ENCODE measurements around the gene MGA. TPM values are rescaled to one million over a fixed set of nuclear protein-coding genes. Genes with fewer than 3 reads are reported as not detected.
A peak's percentile ranks its signal among the peaks of the same experiment; 100 is the strongest.

MGA gene
- total RNA-seq, 1 donor from 2014 or later: 38.3 TPM

DNA sequence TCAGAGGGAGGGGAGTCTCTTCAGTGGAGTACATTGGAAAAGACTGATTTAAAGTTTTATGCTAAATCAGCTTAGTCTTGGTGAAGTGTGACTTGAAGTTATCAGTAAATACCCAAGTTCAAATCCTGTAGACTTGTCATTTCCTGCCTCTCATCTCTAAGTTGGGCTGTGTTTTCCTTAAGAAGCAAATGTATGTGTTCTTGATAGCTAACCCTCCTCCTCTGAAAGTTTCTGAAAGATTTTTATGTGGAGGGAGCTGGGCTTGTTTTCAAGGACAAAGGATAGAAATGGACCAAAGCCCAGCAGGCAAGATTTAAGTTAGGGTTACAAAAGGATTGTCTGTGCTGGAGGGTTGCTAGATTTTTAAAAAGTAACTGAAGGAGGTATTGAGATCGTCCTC, 118.3 kb downstream of the MGA start:
- H3K4me1 Mint-ChIP-seq (ENCODE audit: low read depth): peaks cover 66% of the 10 kb centered on the region
- DNase-seq (ENCODE audit: low spot score): no peak
- H3K27ac Mint-ChIP-seq (ENCODE audit: unreplicated experiment): peak overlapping the region; percentile 3
- H3K4me3 Mint-ChIP-seq (ENCODE audit: unreplicated experiment): no peak overlapping the region
- TF ChIP-seq, protein P1, sequence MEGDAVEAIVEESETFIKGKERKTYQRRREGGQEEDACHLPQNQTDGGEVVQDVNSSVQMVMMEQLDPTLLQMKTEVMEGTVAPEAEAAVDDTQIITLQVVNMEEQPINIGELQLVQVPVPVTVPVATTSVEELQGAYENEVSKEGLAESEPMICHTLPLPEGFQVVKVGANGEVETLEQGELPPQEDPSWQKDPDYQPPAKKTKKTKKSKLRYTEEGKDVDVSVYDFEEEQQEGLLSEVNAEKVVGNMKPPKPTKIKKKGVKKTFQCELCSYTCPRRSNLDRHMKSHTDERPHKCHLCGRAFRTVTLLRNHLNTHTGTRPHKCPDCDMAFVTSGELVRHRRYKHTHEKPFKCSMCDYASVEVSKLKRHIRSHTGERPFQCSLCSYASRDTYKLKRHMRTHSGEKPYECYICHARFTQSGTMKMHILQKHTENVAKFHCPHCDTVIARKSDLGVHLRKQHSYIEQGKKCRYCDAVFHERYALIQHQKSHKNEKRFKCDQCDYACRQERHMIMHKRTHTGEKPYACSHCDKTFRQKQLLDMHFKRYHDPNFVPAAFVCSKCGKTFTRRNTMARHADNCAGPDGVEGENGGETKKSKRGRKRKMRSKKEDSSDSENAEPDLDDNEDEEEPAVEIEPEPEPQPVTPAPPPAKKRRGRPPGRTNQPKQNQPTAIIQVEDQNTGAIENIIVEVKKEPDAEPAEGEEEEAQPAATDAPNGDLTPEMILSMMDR (IDR thresholded peaks at IDR 0.05): no peak
- H3K27me3 Mint-ChIP-seq (ENCODE audit: low read depth): no peaks in the 10 kb centered on the region
- no peaks in the 10 kb centered on the region for H3K9me3 Mint-ChIP-seq (ENCODE audit: low read depth)
- peaks cover 2% of the 10 kb centered on the region for H3K36me3 Mint-ChIP-seq (ENCODE audit: low read depth)

DNA sequence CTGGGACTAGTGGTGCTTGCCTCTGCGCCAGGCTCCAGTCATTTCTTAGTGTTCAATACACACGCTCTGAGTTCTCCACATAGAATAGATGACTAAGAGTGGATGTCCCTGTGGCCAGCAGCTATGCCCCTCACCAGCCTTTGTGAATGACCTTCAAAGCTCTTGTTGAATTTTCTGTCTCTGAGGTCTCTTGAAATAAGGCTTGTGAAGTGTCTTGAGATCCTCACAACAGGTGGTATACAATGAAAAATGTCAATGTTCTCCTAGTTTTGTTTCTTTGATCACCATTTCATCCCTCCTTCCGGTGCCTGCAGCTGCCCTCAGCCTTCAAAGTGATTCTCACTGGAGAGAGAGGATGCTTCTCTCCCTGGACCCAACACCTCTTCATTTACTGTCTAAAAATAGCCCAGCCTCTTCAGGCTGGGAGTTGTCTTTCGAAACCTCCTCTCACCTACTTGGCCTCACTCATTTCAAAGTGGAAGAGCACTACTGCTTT, 119.5 kb downstream of the MGA start:
- Mint-ChIP-seq H3K4me1 (ENCODE audit: low read depth) (peaks cover 62% of the 10 kb centered on the region), H3K9me3 (ENCODE audit: low read depth) (no peaks in the 10 kb centered on the region), H3K27ac (ENCODE audit: unreplicated experiment) (no peak overlapping the region), H3K36me3 (ENCODE audit: low read depth) (peaks cover 6% of the 10 kb centered on the region), H3K4me3 (ENCODE audit: unreplicated experiment) (no peak overlapping the region), H3K27me3 (ENCODE audit: low read depth) (no peaks in the 10 kb centered on the region)
- TF ChIP-seq, protein P1 (IDR thresholded peaks at IDR 0.05): no peak
- no peak for DNase-seq (ENCODE audit: low spot score)

DNA sequence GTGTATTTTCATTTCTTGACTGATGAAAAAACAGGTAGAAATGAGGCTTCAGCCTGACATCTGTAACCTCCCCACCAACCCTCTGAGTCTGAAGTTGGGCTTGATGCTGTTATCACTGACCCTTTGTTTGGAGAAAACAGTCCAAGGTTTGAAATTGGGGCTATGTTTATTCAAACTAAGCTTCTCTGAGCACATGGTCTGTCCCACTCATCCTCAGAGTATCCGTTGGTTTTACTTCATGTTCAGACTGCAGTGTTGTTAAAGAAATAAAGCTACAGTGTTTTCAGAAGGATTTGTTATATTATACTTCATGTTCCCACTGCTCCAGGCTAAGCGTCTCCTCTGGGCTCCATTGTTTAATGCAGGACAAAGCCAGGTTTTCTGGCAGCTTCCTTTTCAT, 120.1 kb downstream of the MGA start:
- Mint-ChIP-seq H3K9me3 (ENCODE audit: low read depth) (no peaks in the 10 kb centered on the region), H3K4me3 (ENCODE audit: unreplicated experiment) (no peak overlapping the region), H3K27me3 (ENCODE audit: low read depth) (no peaks in the 10 kb centered on the region), H3K4me1 (ENCODE audit: low read depth) (peaks cover 57% of the 10 kb centered on the region), H3K36me3 (ENCODE audit: low read depth) (peaks cover 6% of the 10 kb centered on the region), H3K27ac (ENCODE audit: unreplicated experiment) (no peak overlapping the region)
- no peak for DNase-seq (ENCODE audit: low spot score)
- TF ChIP-seq, protein P1 (IDR thresholded peaks at IDR 0.05): no peak

DNA sequence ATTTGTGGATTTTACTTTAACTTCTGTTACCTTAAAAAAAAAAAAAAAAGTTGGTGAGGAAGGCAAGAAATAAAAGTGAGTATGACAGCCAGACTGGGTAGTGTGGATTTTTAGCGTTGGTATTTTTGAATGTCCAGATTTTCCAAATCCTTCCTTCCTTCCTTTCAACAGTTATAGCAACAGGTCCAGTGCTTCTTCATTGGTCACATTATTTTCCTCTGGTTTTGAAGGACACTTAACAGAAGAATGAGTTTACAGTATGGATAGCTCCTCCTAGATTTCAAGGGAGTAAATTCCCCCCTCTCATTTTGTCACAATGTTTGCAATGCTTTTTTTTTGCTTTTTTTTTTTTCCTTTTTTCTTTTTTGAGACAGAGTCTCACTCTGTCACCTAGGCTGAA, 120.5 kb downstream of the MGA start:
- peak overlapping the region; percentile 15 for H3K27ac Mint-ChIP-seq (ENCODE audit: unreplicated experiment)
- H3K4me1 Mint-ChIP-seq (ENCODE audit: low read depth): peaks cover 52% of the 10 kb centered on the region
- no peak for DNase-seq (ENCODE audit: low spot score)
- no peak overlapping the region for H3K4me3 Mint-ChIP-seq (ENCODE audit: unreplicated experiment)
- H3K9me3 Mint-ChIP-seq (ENCODE audit: low read depth): no peaks in the 10 kb centered on the region
- TF ChIP-seq, protein P1 (IDR thresholded peaks at IDR 0.05): no peak
- H3K27me3 Mint-ChIP-seq (ENCODE audit: low read depth): no peaks in the 10 kb centered on the region
- peaks cover 6% of the 10 kb centered on the region for H3K36me3 Mint-ChIP-seq (ENCODE audit: low read depth)

DNA sequence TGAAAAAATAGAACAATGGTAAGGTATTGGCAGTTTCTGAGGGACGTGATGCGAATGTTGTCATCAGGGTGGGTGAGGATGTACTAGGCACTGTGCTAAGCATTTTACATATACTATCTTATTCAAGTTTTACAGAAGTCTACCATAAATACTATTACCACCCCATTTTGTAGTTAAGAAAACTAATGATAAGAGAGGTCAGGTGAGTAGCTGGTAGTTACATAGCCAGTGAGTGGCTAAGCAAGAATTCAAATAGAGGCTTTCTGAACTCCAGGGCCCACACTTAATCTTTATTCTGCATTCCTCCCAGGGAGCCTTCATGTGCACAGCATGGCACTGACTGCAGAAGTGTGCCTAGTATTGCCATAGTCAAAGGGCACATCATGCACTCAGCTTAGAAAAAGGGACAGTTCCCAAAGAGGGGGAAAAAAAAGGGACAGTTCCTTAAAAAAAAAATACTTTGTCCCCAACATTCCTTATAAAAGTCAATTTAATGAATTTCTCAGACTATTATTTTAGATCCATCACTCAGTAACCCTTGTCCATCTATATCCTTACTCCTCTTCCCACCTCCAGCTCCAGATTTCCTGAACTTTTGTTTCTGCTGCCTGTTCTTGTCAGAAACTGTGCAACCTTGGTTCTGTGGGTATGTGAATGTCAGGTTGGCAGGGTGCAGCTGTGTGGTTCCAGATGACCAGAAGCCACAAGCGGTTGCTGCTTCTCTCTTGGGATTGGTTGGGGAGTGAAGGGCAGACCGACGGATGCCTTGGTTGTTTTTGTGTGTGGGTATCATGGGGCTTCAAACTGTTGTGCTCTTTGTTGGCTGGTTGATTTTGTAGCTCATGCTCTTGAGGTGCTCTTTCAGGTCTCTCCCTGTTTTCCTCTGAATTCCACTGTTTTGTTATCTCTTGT, 122.4 kb downstream of the MGA start:
- H3K4me3 Mint-ChIP-seq (ENCODE audit: unreplicated experiment): no peak overlapping the region
- H3K36me3 Mint-ChIP-seq (ENCODE audit: low read depth): peaks cover 6% of the 10 kb centered on the region
- TF ChIP-seq, protein P1 (IDR thresholded peaks at IDR 0.05): no peak
- no peak overlapping the region for H3K27ac Mint-ChIP-seq (ENCODE audit: unreplicated experiment)
- H3K4me1 Mint-ChIP-seq (ENCODE audit: low read depth): peaks cover 35% of the 10 kb centered on the region
- no peaks in the 10 kb centered on the region for H3K9me3 Mint-ChIP-seq (ENCODE audit: low read depth)
- DNase-seq (ENCODE audit: low spot score): no peak
- H3K27me3 Mint-ChIP-seq (ENCODE audit: low read depth): no peaks in the 10 kb centered on the region

All from chondrocyte (in vitro differentiated cells).